ENCODE results near the gene SLC6A3.

- TF ChIP-seq CTCF (IDR thresholded peaks at IDR 0.05; ENCODE audit: low read depth, low read length) = no peak
- TF ChIP-seq MYC (IDR thresholded peaks at IDR 0.05; ENCODE audit: low read depth, low read length) = no peak
Observed at GRCh38 chr5:1404062-1404461, 41.2 kb downstream of the SLC6A3 start.
